Stimulated activated naive CD4-positive, alpha-beta T cell (primary cell): ENCODE results near the gene RAD51B.
A peak's percentile ranks its signal among the peaks of the same experiment; 100 is the strongest.

Experiments
- DNase-seq, 6 experiments: peaks; one replicate each; lab custom pipeline; 2025; lab: John Stamatoyannopoulos, UW

Gene RAD51B

DNA sequence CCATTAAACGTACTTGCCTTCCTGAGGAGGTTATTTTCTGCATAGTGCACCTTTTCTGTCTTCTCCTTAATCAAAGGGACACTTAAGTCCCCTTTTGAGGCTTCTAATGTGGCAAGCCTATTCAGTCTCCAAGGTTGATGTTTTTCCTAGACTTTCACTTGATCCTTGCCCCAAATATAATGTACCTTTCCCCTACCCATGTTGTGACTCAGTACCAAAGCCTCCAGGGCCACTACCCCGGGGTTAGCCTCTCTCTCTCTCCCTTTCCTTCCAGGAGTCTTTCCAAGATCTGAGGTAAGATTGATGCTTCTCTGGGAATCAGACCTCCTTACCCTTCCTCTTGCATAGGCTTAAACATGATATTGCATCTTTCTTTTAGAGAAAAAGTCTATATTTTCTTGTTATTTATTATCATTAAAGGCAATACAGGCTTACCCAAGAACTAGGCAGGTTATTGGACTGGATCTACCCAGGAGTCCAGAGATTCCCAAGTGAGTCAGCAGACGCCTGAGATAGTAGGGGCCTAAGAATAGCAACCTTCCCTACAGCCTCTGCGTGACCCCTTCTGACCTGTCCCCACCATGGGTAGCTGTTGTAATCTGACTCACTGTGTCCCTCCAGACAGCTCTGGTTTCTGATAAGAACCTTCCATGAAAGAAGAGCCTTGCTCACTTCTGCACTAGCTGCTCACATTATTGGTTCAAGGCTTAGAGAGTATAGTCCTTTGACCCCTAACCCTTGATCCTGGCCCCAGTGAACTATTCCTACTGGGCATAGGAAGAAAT lies 800.4 kb downstream of the RAD51B start:
- no peak for DNase-seq

DNA sequence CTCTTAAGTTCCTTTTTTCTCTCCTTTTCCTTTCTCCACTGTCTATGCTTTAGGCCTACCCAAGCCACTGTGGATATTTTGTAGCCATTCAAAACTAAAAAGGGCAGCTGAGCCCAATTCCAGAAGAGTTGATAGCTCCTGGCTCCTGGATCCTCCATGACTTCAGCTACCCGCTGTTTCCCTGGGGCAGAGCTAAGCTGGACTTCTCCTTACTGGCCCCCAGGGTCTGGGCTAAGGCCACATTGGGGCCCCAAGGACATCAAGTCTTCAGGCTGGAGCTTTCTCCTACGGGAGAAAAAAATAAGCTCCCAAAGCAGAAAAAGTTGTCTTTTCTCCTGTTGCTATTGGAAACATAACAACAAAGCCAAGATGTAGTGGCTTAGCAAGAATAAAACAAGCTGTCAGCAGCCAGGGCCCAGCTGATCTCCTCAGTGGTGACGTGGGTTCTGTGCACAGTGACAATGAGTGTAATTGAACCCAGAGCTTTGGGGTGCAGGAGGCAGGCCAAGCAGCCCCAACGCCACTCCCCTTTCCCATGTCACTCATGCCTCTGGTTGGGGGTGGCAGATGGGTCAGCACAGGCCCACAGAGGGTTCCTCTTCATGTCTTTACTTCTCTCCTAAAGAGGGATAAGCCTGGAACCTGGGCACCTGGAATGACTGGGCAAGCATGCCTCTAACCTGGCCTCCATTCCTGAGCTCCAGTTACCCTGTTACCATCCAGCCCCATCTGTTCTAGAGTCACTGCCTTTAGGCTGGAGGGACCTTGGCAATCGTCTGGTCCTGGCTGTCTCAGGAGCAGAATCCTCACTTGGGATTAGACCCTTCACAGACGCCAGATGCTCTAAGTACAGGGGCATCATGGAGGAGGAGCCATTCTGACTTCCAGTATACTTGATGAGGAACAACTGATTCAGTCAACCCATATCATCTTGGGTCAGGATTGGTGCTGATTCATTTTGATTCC lies 802.1 kb downstream of the RAD51B start:
- DNase-seq = no peak

DNA sequence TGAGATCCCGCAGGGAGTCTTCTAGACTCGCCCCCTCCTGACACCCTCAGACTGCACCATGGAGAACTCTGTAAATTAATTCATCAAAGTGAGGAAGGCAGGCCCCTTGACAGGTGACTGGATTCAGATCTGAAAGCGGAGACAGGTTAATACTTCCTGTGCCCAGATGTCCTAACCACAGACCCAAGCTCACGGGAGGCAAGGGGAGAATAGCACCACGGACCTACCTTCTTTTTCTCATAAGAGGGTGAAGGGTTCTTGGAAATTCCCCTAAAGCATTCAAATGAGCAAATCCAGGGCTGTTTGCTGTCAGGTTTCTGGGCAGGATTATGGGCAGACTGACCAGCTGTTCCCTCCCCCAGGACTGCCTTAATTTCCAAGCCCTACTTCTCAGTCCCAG lies 803.3 kb downstream of the RAD51B start:
- no peak for DNase-seq

DNA sequence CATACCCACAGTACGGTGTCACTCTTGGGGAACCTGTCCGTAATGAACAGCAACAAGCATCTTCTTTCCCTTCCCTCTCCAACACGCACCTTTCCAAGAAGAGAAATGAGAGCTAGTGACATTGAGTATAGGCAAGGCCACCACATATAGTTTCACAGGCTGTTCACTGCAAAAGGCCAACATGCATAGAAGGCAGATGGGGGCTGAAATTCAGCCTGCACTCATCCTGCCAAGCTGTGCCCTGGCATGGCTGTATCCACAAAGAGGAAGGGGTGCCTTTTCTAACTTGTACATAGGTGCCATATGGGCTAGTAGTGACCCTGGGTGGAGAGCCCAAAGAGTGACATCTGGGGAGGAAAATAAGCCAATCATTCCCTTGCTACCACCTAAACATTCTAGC lies 803.7 kb downstream of the RAD51B start:
- DNase-seq = no peak

DNA sequence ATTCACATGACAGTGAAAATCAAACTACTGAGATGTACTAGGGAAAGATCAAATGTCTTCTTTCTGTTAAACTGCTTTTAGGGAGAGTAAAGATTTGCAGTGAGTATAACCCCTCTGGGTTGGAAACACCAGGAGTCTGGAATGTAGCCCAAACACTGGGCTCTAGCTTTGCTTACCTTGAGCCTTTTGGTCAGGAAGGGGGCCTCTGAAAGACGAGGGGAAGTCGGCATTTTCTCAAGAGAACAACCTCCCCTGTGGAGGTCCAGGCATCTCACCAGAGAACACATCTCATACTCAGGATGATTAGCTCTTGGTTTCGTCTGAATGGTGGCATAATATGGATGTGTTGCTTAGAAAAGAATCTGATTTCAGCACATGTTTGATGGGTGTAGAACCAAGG lies 804.2 kb downstream of the RAD51B start:
- DNase-seq = no peak

DNA sequence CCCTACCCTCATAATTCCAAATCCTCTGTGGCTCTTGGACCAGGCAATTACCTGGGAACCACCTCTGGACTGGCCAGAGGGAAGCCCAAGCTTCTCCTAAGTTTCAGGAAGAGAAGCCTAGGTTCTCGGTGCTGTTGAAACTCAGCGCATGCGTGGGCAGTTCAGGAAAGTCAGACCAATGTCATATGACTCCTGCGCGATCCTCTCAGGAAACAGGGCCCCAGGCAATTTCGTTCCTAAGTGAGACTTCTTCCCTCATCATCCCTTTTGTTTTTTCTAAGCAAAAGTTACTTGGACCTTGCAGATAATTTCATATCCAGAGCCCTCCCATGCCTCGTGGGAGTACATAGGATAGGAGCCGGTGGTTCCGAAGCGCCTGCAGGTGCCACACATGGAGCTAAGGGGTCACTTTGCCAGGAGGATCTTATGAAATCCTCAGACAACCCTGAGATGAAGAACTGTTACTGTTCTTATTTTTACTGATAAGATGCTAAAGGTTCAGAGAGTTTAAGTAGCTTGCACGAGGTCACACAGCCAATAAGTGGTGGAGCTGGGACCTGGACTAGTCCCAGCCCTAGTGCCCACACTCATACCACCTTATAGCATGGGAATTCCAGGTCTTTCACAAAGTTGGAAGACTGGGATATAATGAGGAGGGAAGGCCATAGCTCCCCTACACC lies 805.1 kb downstream of the RAD51B start:
- no peak for DNase-seq

DNA sequence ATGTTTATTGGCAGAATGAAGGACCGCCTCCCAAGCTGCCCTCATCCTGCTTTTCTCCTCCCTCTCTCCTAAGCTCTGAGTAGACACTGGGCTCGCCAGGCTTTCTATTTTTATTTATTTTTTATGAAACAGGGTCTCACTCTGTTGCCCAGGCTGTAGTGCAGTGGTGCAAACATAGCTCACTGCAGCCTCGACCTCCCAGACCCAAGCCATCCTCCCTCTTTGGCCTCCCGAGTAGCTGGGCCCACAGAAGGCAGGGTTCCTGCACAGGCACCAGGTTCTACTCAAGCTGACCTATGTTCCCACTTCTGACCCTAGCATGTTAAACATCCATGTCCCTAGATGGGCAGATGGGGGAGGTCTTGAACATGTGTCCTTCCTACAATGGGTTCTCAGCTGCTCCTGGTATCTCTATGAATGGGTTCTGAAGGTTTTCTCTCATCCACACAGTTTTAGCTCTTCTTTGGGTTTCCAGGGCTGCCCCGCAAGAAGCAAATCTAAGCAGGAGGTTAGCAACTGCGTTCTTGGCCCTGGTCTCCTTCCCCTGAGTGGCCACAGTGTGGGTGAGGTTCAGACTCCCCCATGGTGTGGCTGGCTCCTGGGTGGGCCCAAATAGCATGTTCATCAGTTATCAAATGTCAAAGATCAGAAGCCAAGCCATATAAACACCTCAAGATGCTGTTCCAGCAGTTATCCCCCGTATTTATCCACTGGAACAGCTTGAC lies 805.9 kb downstream of the RAD51B start:
- no peak for DNase-seq

DNA sequence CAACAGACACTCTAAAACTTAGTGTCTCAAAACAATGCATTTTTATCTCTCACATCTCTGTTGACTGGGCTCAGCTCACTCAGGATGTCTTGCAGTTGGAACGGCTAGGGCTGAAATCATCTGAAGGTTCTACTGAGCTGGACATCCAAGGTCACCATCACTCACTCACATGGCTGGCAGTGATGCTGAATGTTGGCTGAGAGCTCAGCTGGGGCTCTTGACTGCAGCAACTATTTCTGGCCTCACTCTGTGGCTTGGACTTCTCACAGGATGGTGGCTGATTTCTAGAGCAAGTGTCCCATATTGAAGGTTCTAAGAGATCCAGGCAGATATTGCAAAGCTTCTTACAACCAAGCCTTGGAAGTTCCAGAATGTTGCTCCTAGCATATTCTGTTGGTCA lies 806.8 kb downstream of the RAD51B start:
- no peak for DNase-seq

DNA sequence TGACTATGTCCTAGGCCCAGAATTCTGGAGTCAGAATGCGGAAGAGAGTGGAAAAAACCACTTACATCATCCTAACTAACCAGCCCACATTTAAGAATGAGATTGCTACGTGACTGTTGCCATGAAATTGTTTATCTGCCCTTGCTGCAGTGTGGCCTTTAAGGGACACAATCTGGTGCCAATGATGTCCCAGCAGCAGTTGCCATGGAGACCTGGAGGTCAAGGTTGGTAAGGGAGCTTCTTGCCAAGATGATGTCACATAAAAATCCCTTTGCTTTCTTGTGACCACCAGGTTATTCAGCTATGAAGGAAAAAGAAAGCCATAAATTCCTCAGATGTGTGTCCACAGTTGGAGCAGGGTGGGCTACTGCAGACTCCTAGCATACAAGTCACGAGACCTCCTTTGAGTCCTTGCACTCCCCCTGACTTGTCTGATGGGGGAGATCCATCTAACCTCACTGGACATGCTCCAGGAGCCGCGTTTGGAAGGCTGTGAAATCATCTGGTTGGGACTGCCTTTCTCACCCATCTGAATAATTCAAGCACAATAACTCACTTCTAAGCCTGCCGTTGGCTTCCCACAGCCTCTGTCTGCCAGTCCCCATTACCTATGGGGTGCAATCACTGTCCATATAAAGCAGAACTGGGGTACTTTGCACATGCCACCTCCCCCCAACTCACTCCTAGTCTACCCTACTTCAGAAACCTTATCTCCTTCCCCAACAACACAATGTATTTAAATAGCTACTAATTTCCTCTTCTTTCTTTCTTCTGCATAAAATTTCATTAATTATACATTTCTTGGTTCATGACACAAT lies 807.7 kb downstream of the RAD51B start:
- no peak for DNase-seq

DNA sequence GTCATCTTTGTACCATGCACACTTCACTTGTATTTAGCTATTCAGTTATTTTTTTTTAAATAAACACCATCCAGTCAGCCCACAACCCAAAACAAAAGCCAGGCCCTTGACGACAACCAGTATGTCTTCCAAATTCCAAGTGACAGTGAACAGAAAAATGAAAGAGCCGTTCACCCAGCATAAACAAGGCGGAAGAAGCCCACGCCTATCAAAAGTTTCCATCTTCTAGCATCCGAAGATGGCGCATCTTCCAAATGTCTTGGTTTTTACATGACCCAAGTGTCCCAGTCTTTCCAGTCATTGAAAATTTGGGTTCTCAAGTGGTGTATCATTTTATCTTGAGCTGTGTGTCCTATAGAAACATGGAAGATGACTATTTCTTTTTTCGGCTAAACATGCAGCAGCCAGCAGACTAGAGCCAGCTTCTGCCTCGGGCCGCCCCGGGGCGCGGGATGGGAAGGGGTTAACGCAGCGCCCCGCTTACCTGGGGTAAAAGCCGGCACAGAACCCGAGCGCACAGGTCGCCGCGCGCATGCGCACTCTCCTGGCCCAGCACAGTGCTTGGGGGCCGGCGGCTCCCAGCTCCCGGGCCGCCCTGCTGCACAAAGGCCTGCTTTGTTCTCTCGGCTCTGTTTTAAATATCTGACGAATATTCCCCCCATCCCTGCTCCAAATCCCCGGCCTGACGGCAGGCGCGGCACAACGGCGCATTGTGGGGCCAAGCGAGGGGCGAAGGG lies 808.5 kb downstream of the RAD51B start:
- peak in 5 of 6 experiments; percentile 5 to 54 (median 50) for DNase-seq

DNA sequence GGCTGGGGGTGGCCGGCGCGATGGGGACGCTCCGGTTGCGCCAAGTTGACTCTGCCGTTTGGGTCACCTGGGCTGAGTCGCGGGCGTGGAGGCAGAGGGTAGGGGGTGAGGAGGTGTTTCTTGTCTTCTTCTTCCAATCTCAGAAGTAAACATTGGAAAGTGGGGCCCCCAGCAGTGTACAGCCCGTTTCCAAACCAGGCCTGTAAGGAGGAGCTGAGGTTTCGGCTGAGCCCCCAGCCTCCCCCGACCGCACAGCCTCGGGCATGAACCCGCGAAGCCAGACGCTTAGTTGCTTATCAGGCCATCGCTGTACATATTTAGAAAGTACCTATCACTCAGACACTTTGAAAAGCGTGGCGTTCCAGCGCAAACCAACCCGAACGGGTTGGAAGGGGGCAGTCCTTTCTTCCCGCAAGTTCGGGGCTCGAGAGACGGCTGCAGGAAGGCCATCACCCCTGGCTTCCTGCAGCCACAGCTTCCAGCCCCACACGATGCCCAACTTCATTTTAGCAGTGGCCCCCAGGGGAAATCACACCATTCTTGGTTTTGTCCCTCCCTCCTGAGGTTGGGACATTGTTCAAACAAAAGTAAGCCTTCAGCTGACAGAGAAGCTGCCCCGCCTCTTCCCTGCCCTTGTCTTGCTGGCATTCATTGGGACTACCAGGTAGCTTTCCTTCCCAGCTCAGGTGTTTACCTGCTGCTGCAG lies 809.2 kb downstream of the RAD51B start:
- peak; percentile 5 to 30 (median 24) for DNase-seq

DNA sequence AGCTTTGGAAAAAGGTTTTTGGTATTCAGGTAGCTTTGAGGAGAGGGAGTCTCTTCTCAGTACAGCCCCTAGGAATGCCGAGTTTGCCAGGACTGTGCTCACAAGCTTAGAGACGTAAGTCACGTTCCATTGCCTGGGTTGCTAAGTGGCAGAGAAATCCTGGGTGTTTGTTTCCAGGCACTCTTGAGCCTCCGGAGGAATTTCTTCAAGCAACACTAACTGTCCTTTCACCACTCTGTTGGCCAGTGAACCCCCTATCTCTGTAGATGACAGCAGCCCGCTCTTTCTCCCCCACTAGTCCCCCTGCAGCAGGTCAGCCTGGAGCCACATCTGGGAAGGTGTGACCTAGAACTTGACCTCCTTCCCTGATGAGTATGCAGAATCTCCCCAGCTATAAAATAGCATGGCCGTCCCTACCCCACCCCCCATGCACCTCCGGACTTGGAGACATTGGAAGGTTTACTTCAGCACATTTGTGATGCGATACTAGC lies 810.5 kb downstream of the RAD51B start:
- DNase-seq = no peak

DNA sequence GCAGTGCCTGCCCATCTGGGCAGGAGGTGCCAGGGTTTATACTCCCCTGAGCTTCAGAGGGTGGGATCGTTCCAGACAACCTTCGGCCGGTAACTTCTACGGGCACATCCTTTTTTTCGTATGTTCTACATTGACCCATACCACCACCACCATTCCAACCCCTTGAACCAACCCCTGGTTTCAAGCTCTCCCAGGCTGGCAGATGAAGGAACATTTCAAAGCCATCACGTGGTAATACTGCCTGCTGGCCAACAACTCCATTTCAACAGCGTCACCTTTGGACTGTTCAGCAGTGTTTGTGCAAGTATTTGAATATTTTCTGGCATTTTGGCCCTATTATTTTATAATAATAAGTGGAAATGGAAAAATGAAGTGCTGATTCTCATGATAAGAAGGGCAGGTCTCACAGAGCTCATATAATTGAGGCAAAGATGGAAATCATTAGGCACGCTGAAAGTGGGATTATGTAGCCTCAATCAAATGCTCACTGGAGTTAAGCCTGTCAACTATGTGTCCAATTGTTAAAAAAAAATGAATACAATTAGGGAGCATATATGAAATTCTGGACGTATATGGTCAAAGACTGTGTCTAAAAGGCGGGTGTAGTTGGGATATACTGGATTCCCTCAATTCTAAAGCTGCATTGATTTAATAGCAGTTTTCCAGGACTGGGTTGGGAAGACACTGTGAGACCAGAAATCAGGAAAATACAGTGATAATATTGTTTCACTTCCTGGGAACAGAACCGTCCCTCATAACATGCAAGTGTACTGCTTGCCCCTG lies 811.2 kb downstream of the RAD51B start:
- no peak for DNase-seq

DNA sequence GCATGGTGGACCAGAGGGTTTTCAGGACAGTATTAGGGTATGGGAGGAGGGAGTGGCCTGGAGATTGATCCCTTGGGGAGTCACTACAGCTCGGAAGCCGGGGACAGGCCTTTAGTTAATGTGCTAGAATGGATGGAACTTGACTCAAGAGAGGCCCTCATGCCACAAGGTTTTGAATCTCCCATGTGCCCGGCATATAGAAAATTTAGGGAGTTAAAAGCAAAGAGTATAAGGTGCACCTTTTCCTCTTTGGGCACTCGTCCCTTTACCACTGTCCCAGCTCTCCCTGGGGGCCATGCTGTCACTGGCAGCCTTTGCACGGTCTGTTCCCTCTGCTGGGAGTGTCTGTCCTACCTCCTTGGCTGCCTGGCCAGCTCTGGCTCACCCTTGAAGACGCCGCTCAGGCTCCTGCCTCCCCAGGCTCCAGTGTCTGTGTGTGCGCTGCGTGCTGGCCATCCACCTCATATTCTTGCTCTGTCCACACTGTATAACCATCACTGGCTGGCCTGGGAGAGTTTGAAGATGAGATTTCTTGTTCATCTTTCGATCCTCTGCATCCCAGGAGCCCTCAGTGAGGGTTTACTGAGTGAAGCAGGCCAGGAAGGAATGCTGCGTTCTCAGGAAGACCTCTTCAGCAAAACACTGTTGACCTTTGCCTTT lies 811.9 kb downstream of the RAD51B start:
- no peak for DNase-seq

DNA sequence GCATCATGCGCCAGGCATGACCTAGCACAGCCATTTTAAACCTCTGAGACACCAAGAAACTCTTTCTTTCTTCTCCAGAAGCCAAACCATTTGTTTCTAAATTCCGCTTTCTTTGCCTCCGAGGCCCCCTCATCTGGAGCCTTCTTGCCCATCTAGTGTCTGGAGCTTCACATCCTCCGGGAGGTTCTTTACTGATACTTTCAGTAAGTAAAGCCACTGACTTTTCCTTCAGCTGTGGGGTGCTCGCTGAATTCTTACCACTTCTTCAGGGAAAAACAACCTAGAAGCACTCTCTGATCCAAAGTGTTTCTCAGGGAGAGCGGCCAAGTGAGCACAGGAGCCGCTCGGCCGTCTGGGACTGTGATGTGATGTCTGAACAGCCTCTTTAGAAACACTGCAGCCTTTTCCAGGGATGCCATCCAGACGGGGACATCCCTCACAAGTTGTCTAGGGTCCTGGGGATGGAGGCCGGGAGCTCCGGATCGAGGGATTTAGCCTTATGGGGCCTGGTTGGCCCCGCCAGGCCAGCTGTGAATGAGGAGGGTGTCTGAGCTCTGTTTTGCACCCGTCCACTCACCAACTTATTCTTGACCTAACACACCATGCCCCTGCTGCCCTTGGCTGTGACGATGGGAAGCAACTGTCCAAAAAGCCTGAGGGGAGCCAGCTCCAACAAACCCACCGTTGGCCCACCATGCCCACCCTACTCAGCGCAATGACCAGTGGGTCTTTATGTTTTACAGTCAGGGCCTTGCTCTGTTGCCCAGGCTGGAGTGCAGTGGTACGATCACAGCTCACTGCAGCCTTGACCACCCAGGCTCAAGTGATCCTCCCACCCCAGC lies 812.7 kb downstream of the RAD51B start:
- no peak for DNase-seq

DNA sequence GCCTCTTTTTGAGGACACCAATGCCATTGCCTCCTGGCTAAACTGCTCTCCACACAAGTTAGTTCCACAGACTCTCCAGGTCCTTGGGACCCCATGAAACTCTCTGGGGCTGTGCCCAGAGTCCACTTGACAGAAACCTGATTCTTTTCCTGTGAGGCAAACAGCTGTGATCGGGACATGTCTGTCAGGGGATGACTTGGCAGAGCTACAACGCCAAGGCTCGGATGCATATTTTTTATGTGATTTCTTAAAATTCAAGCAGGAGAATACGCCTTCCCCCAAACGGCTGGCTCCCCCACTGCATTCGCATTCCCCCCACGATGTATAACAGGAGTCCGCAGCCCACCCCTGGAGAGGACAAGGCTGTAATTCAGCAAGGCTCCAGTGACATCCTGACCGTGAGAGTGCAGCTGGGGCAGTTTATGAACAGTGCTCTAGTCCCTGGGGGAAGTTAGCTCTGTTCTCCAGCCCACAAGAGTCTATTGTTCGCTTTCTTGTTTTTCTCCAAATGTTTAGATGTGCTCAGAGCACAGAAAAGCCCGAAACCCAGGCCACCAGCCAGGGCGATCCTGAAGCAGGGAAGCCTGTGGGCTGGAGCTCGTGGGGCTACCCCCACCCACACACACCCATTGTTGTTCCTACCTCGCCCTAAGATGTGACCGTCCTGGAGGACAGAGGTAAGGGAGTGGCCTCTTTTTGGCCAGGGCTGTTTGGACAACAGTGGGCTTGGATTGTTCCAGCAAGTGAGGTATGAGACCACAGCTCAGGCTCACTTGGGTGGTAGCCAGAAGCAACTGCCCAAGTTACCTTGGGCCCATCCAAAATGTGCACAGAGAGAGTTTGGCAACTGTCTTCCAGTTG lies 813.8 kb downstream of the RAD51B start:
- no peak for DNase-seq
